ENCODE measurements around the gene FGF12.

GRCh38 chr3:192655628-192656027 lies 71.7 kb downstream of the FGF12 start:
- no peak for TF ChIP-seq POLR2AphosphoS5 (IDR thresholded peaks at IDR 0.05; ENCODE audit: low read depth, low read length)
- no peak for TF ChIP-seq SIN3A (IDR thresholded peaks at IDR 0.05; ENCODE audit: borderline replicate concordance, insufficient read depth, low read length)
- TF ChIP-seq, protein P1, sequence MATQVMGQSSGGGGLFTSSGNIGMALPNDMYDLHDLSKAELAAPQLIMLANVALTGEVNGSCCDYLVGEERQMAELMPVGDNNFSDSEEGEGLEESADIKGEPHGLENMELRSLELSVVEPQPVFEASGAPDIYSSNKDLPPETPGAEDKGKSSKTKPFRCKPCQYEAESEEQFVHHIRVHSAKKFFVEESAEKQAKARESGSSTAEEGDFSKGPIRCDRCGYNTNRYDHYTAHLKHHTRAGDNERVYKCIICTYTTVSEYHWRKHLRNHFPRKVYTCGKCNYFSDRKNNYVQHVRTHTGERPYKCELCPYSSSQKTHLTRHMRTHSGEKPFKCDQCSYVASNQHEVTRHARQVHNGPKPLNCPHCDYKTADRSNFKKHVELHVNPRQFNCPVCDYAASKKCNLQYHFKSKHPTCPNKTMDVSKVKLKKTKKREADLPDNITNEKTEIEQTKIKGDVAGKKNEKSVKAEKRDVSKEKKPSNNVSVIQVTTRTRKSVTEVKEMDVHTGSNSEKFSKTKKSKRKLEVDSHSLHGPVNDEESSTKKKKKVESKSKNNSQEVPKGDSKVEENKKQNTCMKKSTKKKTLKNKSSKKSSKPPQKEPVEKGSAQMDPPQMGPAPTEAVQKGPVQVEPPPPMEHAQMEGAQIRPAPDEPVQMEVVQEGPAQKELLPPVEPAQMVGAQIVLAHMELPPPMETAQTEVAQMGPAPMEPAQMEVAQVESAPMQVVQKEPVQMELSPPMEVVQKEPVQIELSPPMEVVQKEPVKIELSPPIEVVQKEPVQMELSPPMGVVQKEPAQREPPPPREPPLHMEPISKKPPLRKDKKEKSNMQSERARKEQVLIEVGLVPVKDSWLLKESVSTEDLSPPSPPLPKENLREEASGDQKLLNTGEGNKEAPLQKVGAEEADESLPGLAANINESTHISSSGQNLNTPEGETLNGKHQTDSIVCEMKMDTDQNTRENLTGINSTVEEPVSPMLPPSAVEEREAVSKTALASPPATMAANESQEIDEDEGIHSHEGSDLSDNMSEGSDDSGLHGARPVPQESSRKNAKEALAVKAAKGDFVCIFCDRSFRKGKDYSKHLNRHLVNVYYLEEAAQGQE (IDR thresholded peaks at IDR 0.05; ENCODE audit: insufficient read depth in 1 of 2, low read depth in 2 of 2, low read length in 2 of 2) = no peak
